Kidney (tissue), 14 donors: ENCODE results near the gene PLEKHM1. TPM values are rescaled to one million over a fixed set of nuclear protein-coding genes. Genes with fewer than 3 reads are reported as not detected.
"Not testable (repeated sequence)": the region's sequence is repeated elsewhere in the genome, so short reads cannot be mapped to it uniquely, and the experiment has no call there.

Source experiments
- DNase-seq, 5 donors: peaks; one replicate each; pipeline ENCODE4 v3.0.0-alpha.2; 2013 to 2020
- FAIRE-seq: peaks from 2 replicates; lab custom pipeline; 2012; peaks lifted over from hg19 to GRCh38; lab: Jason Lieb, UNC
- H3K27ac ChIP-seq, 2 donors: one replicate each; pipeline ENCODE4 v1.7.0; 2013; ENCODE audit warnings: low read depth in 2 of 2, low read length in 2 of 2, inconsistent platforms in 1 of 2
- H3K27me3 ChIP-seq: one replicate; pipeline ENCODE4 v1.7.1; 2013; ENCODE audit warnings: low read length, inconsistent platforms; ENCODE audit not compliant: control insufficient read depth, insufficient read depth
- H3K36me3 ChIP-seq, 3 donors: one replicate each; pipeline versions ENCODE4 v1.7.0 to v1.7.1; 2013; ENCODE audit warnings: low read length in 3 of 3, control low read depth in 1 of 3, inconsistent platforms in 1 of 3; ENCODE audit not compliant: insufficient read depth in 3 of 3, control insufficient read depth in 2 of 3
- H3K4me1 ChIP-seq, 3 donors: one replicate each; pipeline versions ENCODE4 v1.7.0 to v1.7.1; 2013; ENCODE audit warnings: low read length in 3 of 3, inconsistent platforms in 1 of 3, low read depth in 1 of 3; ENCODE audit not compliant: control insufficient read depth in 2 of 3, insufficient read depth in 2 of 3
- H3K4me3 ChIP-seq, 3 donors: one replicate each; pipeline versions ENCODE4 v1.7.0 to v1.8.1; 2013; ENCODE audit warnings: low read length in 3 of 3, control low read depth in 1 of 3, inconsistent platforms in 1 of 3
- H3K9ac ChIP-seq, 3 donors: one replicate each; pipeline versions ENCODE4 v1.7.0 to v1.7.1; 2013; ENCODE audit warnings: low read length in 3 of 3, control low read depth in 1 of 3, inconsistent platforms in 1 of 3
- H3K9me3 ChIP-seq, 3 donors: one replicate each; pipeline versions ENCODE4 v1.7.0 to v1.7.1; 2013; ENCODE audit warnings: low read length in 3 of 3, control low read depth in 1 of 3, inconsistent platforms in 1 of 3; ENCODE audit not compliant: control insufficient read depth in 2 of 3, insufficient read depth in 1 of 3
- CTCF ChIP-seq: IDR thresholded peaks from 3 replicates; pipeline ENCODE4 v1.5.1; 2012; ENCODE audit warnings: mild to moderate bottlenecking, moderate library complexity, borderline replicate concordance; ENCODE audit not compliant: insufficient read depth; ENCODE audit errors: extremely low read depth
- intact Hi-C: fragments of 100-400 bp; cut with DNase I; formaldehyde crosslinking; loops from one replicate; pipeline ENCODE4 v1.11.1; 2022
- polyA plus RNA-seq: library from polyadenylated mRNA; stranded (reverse); fragments of 350-450 nt; fragmentation: Illumina TruSeq; extraction: RNeasy Lipid Tissue Mini Kit (QIAGEN cat#74804); gene quantifications from one replicate; pipeline ENCODE4 v1.2.3, GENCODE V29; 2014; ENCODE audit warnings: low read depth, low replicate concordance; ENCODE audit not compliant: insufficient read depth
- total RNA-seq: library from RNA; stranded (reverse); fragmentation: NEBNext Ultra II Directional; extraction: Animal tissue kit (Norgen Biotek cat#: 25700); gene quantifications from one replicate; pipeline ENCODE4 v1.2.1, GENCODE V29; 2021
- donor health status: control.
- donor health status: control.
- donor health status: control.
- donor health status: control.
- donor health status: control.
- donor health status: DM: yes; HTN: yes; CAD: no.
- donor health status: Normal renal cell carcinoma (clear cell type).

Gene PLEKHM1
- total and polyA plus RNA-seq, 2 donors from 2014 or later, result 13.3 to 46.6 TPM

DNA sequence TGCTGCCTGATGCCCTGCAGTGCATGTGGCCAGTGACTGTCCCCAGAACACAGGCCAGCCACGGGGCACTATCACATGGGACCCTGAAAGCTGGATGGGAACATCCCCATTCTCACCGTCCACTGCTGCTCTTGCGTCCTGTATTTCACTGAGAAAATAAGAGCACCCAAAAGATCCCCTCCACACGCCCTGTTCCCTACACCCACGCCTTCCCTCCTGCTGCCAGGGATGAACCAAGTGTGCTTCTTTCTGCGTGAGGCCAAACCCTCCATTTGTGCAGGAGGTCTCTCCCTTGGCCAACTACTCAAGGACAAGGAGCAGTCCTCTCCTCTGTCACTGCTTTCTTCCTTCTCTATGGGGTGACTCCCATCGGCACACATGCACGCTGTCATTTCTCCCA, 36.2 kb downstream of the PLEKHM1 start:
- H3K9me3 ChIP-seq, H3K27me3 ChIP-seq, H3K4me3 ChIP-seq, H3K9ac ChIP-seq, H3K27ac ChIP-seq, DNase-seq, H3K4me1 ChIP-seq, intact Hi-C loops, FAIRE-seq, H3K36me3 ChIP-seq: not testable (repeated sequence)

DNA sequence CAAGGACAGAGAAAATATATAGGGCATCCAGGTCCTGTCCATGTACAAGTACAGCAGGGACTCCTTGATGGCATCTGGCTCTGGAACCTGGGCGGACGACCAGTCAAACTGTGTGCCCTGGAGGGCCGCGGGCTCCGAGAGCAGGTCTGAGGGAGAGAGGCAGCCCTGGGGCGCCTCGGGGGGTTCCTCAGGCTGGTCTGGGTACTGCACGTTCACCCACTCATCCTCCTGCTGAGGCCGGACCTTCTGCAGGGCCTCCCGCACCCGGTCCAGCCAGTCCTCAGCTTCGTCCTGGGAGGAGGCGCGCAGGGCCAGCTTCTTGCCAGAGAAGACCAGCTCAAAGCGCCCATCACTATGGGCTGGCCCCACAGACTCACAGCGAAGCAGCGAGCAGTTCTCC, 36.8 kb downstream of the PLEKHM1 start:
- intact Hi-C loops, H3K36me3 ChIP-seq, DNase-seq, FAIRE-seq, H3K27ac ChIP-seq, H3K9me3 ChIP-seq, H3K4me1 ChIP-seq, H3K9ac ChIP-seq, H3K27me3 ChIP-seq, H3K4me3 ChIP-seq: not testable (repeated sequence)

DNA sequence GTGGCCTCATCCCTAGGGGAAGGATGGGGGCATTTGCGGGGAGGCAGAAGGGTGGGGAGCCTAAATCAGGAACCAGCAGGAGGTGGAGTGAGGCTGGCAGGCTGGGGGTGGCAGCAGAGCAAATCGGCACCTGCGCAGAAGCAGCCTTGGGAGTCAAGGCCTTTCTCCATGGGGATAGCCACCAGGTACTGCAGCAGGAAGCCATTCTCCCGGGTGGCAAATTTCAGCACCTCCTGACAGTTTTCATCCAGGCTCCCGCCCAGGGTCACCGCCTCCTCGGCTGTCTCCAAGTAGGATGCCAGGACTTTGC, 37.3 kb downstream of the PLEKHM1 start:
- H3K27me3 ChIP-seq, H3K9me3 ChIP-seq, H3K4me3 ChIP-seq, intact Hi-C loops, FAIRE-seq, H3K27ac ChIP-seq, H3K4me1 ChIP-seq, H3K36me3 ChIP-seq, DNase-seq, H3K9ac ChIP-seq: not testable (repeated sequence)

DNA sequence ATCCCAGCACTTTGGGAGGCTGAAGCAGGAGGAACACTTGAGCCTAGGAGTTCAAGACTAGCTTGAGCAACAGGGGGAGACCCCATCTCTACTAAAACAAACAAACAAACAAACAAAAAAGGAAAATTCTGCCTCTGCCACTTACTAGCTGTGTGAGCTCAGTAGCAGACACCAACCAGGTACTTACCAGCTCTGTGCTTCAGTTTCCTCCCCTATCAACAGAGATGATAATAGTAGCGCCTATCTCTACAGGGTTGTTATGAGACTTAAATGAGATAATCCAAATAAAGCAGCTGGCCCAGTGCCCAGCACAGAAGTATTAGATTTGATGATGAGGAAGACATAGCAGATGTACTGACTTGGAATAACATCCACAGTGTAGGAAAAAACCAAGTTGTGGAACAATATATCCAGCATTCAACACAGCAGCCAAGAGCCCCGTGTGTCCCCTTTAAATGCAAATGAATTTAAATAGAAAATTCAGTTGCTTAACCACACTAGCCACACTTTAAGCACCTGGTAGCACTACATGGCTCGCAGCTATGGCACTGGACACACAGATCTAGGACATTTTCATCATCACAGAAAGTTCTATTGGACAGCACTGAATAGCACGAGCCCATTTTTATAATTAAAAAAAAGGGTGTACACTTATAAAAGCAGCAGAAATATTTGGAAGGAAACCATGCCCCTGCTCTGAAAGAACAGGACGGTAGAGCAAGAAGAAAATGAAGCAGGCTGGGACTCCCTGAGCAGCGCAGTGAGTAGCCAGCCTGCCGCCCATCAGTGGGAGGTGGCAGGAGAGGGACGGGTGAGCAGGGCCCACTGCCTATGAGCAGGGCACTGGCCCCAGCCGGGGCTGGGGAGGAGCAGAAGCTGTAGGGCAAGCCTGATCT, 37.9 kb downstream of the PLEKHM1 start:
- H3K9ac ChIP-seq, DNase-seq, intact Hi-C loops, H3K9me3 ChIP-seq, H3K4me1 ChIP-seq, H3K4me3 ChIP-seq, H3K27ac ChIP-seq, FAIRE-seq, H3K36me3 ChIP-seq, H3K27me3 ChIP-seq: not testable (repeated sequence)

DNA sequence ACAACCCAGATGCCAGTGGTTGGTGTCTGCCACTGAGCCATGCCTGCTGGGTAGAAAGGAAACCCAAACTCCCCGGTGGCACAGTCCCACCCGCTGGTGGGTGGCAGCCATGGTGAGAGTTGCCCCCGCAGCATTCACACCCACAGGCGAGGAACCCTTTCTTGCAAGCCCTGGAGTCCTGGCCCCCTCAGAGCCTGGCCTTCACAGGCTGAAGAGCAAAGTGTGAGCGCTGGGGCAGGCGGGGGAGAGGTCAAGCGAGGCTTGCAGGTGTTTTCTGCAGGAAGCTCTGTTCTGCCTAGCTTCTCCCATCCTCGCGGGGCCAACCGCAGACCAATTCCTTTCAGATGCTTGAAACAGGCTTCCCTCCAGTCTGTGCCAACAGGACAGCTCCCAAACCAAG, 38.9 kb downstream of the PLEKHM1 start:
- intact Hi-C loops, DNase-seq, FAIRE-seq, H3K27me3 ChIP-seq, H3K9me3 ChIP-seq, H3K4me3 ChIP-seq, H3K4me1 ChIP-seq, H3K27ac ChIP-seq, H3K9ac ChIP-seq, H3K36me3 ChIP-seq: not testable (repeated sequence)

- Histone ChIP-seq H3K9me3 (no peaks in the 10 kb centered on the region), H3K27ac (no peak overlapping the region), H3K36me3 (peaks cover 0 to 3% (median 0%) of the 10 kb centered on the region in 3 donors), H3K4me3 (no peak overlapping the region), H3K27me3 (no peaks in the 10 kb centered on the region), H3K9ac (no peak overlapping the region), H3K4me1 (no peaks in the 10 kb centered on the region)
- no peak for TF ChIP-seq CTCF
- FAIRE-seq (no peak), DNase-seq (no peak)
- intact Hi-C loops, result no loop called here
Observed at GRCh38 chr17:45451131-45451530, 39.4 kb downstream of the PLEKHM1 start.

- DNase-seq, H3K27me3 ChIP-seq, H3K36me3 ChIP-seq, FAIRE-seq, H3K4me3 ChIP-seq, H3K9me3 ChIP-seq, intact Hi-C loops, H3K9ac ChIP-seq, H3K4me1 ChIP-seq, H3K27ac ChIP-seq: not testable (repeated sequence)
Observed at GRCh38 chr17:45449708-45450329, 40.7 kb downstream of the PLEKHM1 start.
